Breast epithelium (tissue), 4 donors: ENCODE measurements around the gene TRIM43. TPM values are rescaled to one million over a fixed set of nuclear protein-coding genes. Genes with fewer than 3 reads are reported as not detected.
"Not testable (repeated sequence)": the region's sequence is repeated elsewhere in the genome, so short reads cannot be mapped to it uniquely, and the experiment has no call there.

Source experiments
- DNase-seq, 2 donors: peaks; one replicate each; pipeline ENCODE4 v3.0.0-alpha.2; 2019; ENCODE audit warnings: low spot score in 2 of 2
- H3K27ac ChIP-seq, 2 donors: fragments of 200-600 bp; sonication (generic) in 1 of 2; one replicate each; pipeline ENCODE4 v1.5.1; 2016 to 2019; ENCODE audit warnings: mild to moderate bottlenecking in 1 of 2
- H3K27me3 ChIP-seq, 2 donors: fragments of 200-600 bp; sonication (generic) in 1 of 2; one replicate each; pipeline versions ENCODE4 v1.5.1 to v1.6.0; 2017 to 2019; ENCODE audit warnings: control low read depth in 1 of 2, mild to moderate bottlenecking in 1 of 2
- H3K36me3 ChIP-seq: fragments of 200-600 bp; one replicate; pipeline ENCODE4 v1.5.1; 2019
- H3K4me1 ChIP-seq, 2 donors: fragments of 200-600 bp; sonication (generic); one replicate each; pipeline ENCODE4 v1.5.1; 2016 to 2019; ENCODE audit warnings: control low read depth in 1 of 2
- H3K4me3 ChIP-seq, 3 donors: fragments of 200-600 bp; sonication (generic); 1 replicate in 2 of 3; 2 replicates in 1 of 3; pipeline ENCODE4 v1.5.1; 2016 to 2019; ENCODE audit warnings: mild to moderate bottlenecking in 3 of 3, moderate library complexity in 2 of 3
- H3K9me3 ChIP-seq, 2 donors: fragments of 200-600 bp; sonication (generic) in 1 of 2; one replicate each; pipeline ENCODE4 v1.5.1; 2016 to 2019; ENCODE audit warnings: control low read depth in 1 of 2
- POLR2A ChIP-seq: fragments of 450-650 bp; IDR thresholded peaks from one replicate; pipeline ENCODE4 v1.6.1; 2016; ENCODE audit warnings: antibody characterized with exemption, mild to moderate bottlenecking, moderate library complexity
- POLR2AphosphoS5 ChIP-seq, 3 donors: sonication (generic); formaldehyde crosslinking; IDR thresholded peaks; one replicate each; pipeline ENCODE4 v1.6.1; 2017; ENCODE audit warnings: antibody characterized with exemption in 3 of 3
- intact Hi-C: fragments of 100-400 bp; cut with DNase I; formaldehyde crosslinking; loops from one replicate; pipeline ENCODE4 v1.15.1; 2023; ENCODE audit warnings: low total_unique reads
- total RNA-seq, 3 donors: library from RNA; depleted of rRNA; stranded (reverse); fragments of >200 nt; gene quantifications; one replicate each; pipeline ENCODE4 v1.1.0, GENCODE V29; 2016
- TF ChIP-seq, protein P1 (sequence below), 3 donors: fragments of 450-650 bp; IDR thresholded peaks; one replicate each; pipeline ENCODE4 v1.5.1; 2016 to 2017; ENCODE audit warnings: antibody characterized with exemption in 3 of 3, mild to moderate bottlenecking in 3 of 3, moderate library complexity in 3 of 3

The TRIM43 gene
- total RNA-seq: not detected

DNA sequence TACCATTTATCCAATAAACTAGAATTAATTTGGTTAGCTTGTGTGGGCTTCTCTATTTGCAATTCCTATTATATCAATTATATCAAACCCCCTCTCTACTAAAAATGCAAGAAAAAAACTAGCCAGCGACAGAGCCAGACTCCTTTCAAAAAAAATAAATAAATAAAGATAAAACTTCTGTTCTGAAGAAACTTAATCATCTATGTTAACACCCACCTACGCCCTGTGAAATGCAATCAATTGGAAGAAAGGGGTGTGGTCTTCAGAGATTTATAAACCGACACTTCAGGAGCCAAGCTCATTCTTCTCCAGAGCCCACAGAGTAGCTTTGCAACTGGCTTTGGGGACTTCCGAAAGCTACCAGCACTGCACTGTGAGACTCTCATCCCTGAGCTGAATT is at the start of gene TRIM43:
TRIM43 (plus strand) TSS at position 301 of the 400 bp plus-strand sequence. CDS start 2,023 bp downstream, outside the sequence.
- H3K9me3 ChIP-seq, H3K4me3 ChIP-seq, H3K27me3 ChIP-seq, intact Hi-C loops, H3K27ac ChIP-seq, H3K36me3 ChIP-seq, DNase-seq, H3K4me1 ChIP-seq: not testable (repeated sequence)

DNA sequence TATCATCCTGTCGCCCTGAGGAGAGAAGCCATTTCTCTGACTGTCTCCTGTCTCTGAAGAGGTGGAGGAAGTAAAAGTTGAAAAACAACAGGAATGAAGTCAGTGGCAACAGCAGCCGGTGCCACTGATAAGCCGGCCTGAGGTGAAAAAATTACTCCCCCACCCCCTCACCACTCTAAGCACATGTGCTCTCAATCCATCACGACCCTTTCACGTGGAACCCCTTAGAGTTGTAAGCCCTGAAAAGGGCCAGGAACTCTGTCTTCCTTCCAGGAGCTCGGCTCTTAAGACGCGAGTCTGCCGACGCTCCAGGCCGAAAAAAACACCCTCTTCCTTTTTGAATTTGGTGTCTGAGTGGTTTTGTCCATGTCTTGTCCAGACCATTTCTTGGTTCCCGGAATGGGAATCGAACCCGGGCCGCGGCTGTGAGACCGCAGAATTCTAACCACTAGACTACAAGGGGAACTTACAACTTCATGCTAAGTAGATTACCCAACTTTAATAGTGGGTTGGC is 40.7 kb upstream of the TRIM43 start:
- intact Hi-C loops: no loop called here
- TF ChIP-seq POLR2AphosphoS5 (IDR thresholded peaks at IDR 0.05) (no peak), POLR2A (no peak)
- TF ChIP-seq, protein P1, sequence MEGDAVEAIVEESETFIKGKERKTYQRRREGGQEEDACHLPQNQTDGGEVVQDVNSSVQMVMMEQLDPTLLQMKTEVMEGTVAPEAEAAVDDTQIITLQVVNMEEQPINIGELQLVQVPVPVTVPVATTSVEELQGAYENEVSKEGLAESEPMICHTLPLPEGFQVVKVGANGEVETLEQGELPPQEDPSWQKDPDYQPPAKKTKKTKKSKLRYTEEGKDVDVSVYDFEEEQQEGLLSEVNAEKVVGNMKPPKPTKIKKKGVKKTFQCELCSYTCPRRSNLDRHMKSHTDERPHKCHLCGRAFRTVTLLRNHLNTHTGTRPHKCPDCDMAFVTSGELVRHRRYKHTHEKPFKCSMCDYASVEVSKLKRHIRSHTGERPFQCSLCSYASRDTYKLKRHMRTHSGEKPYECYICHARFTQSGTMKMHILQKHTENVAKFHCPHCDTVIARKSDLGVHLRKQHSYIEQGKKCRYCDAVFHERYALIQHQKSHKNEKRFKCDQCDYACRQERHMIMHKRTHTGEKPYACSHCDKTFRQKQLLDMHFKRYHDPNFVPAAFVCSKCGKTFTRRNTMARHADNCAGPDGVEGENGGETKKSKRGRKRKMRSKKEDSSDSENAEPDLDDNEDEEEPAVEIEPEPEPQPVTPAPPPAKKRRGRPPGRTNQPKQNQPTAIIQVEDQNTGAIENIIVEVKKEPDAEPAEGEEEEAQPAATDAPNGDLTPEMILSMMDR (IDR thresholded peaks at IDR 0.05): no peak
- no peaks in the 10 kb centered on the region for H3K27me3 ChIP-seq
- H3K27ac ChIP-seq: no peak overlapping the region
- no peaks in the 10 kb centered on the region for H3K9me3 ChIP-seq
- no peaks in the 10 kb centered on the region for H3K36me3 ChIP-seq
- no peaks in the 10 kb centered on the region for H3K4me1 ChIP-seq
- H3K4me3 ChIP-seq: no peak overlapping the region
- DNase-seq: no peak

DNA sequence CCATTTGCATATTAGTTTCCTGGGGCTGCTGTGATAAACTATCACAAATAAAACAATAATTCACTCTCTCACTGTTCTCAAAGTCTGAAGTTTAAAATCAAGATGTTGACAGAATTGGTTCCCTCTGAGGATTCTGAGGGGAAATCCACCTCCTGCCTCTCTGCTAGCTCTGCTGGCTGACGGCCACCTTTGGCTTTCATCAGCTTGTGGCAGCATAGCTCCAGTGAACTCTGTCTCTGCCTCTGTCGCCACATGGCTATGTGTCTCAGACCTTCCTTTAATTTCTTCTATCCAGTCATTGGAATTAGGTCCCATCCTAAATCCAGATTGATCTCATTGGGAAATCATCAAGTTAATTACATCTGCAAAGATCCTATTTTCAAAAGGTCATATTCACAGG is 38.9 kb upstream of the TRIM43 start:
- Histone ChIP-seq H3K36me3 (no peaks in the 10 kb centered on the region), H3K27ac (no peak overlapping the region), H3K4me1 (no peaks in the 10 kb centered on the region), H3K9me3 (no peaks in the 10 kb centered on the region), H3K4me3 (no peak overlapping the region), H3K27me3 (no peaks in the 10 kb centered on the region)
- TF ChIP-seq POLR2AphosphoS5 (IDR thresholded peaks at IDR 0.05) (no peak), POLR2A (no peak)
- TF ChIP-seq, protein P1 (IDR thresholded peaks at IDR 0.05): no peak
- DNase-seq: no peak
- intact Hi-C loops: no loop called here

DNA sequence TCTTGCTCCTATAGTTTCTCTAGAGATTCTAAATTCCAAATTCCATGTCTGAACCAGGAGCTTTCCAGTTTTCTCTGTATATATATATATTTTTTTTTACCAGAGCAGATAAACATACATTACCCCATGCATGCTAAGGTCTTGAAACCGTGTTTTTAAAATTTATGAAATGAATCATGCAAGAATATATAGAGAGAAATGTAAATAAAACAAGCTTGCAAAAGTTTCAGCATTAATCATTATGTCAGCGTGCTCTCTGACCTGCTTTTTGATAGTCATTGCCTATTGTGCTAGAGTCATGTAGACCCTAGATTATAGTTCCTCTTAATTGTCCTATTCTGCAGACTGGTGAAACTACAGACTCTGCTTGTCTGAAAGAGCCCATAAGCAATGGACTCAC is 22.6 kb upstream of the TRIM43 start:
- H3K27ac ChIP-seq: no peak overlapping the region
- no peaks in the 10 kb centered on the region for H3K36me3 ChIP-seq
- no peak overlapping the region for H3K4me3 ChIP-seq
- TF ChIP-seq POLR2A (no peak), POLR2AphosphoS5 (IDR thresholded peaks at IDR 0.05) (no peak)
- TF ChIP-seq, protein P1 (IDR thresholded peaks at IDR 0.05): no peak
- intact Hi-C loops: no loop called here
- no peaks in the 10 kb centered on the region for H3K9me3 ChIP-seq
- H3K27me3 ChIP-seq: no peaks in the 10 kb centered on the region
- DNase-seq: no peak
- H3K4me1 ChIP-seq: no peaks in the 10 kb centered on the region

DNA sequence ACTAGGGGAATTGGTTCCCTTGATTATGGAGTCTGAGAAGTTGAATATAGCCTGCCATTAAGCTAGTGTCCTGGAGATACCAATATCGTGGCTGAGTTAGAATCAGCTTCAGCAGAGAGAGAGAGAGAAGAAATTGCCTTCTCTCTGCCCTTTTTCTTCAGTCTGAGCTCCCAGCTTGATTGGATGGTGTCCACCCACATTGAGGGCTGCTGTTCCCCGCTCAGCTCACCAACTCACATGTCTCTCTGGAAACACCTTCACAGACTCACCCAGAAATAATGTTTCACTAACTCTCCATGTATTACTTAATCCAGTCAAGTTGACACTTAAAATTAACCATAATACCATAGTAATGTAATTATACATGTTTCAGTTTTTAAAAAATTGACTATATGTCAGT is 17.9 kb upstream of the TRIM43 start:
- no peaks in the 10 kb centered on the region for H3K27me3 ChIP-seq
- TF ChIP-seq POLR2A (no peak), POLR2AphosphoS5 (IDR thresholded peaks at IDR 0.05) (no peak)
- TF ChIP-seq, protein P1 (IDR thresholded peaks at IDR 0.05): no peak
- H3K9me3 ChIP-seq: no peaks in the 10 kb centered on the region
- no peaks in the 10 kb centered on the region for H3K36me3 ChIP-seq
- H3K4me3 ChIP-seq: no peak overlapping the region
- DNase-seq: no peak
- intact Hi-C loops: no loop called here
- H3K27ac ChIP-seq: no peak overlapping the region
- no peaks in the 10 kb centered on the region for H3K4me1 ChIP-seq

DNA sequence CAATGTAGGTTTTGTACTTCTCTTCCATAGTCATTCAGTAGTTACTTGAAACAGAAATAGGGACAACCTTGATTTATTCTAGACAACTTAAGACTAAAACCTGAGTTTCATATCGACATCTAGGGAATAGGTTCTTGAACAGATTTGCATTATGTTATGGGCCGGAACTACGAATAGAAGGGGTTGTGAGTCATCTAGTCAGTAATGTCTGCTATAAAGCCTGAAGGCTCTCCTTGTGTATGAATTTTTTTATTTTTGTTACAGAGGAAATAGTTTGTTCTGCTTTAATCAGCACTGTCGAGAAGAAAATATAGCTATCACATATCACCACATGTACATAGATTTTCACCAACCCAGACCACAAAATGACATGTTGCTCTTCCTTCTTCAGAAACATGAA is 17.3 kb upstream of the TRIM43 start:
- no peaks in the 10 kb centered on the region for H3K9me3 ChIP-seq
- no peaks in the 10 kb centered on the region for H3K27me3 ChIP-seq
- no peaks in the 10 kb centered on the region for H3K4me1 ChIP-seq
- no peak overlapping the region for H3K4me3 ChIP-seq
- H3K36me3 ChIP-seq: no peaks in the 10 kb centered on the region
- intact Hi-C loops: no loop called here
- H3K27ac ChIP-seq: no peak overlapping the region
- TF ChIP-seq POLR2A (no peak), POLR2AphosphoS5 (IDR thresholded peaks at IDR 0.05) (no peak)
- TF ChIP-seq, protein P1 (IDR thresholded peaks at IDR 0.05): no peak
- DNase-seq: no peak
